ENCODE results near the gene LY6G5B.

Gene LY6G5B

GRCh38 chr6:31683591-31683990 lies 13.8 kb downstream of the LY6G5B start:
- no peak overlapping the region for H3K4me2 ChIP-seq (ENCODE audit: insufficient read depth, low read length)
- no peak overlapping the region for H2AFZ ChIP-seq (ENCODE audit: low read depth, low read length)
- H3K27ac ChIP-seq (ENCODE audit: low read length), result no peak overlapping the region
- no peaks in the 10 kb centered on the region for H4K20me1 ChIP-seq (ENCODE audit: insufficient read depth, low read length)
- no peak for TF ChIP-seq EZH2 (IDR thresholded peaks at IDR 0.05; ENCODE audit: borderline replicate concordance, low read depth, low read length, severe bottlenecking)
- TF ChIP-seq, protein P1, sequence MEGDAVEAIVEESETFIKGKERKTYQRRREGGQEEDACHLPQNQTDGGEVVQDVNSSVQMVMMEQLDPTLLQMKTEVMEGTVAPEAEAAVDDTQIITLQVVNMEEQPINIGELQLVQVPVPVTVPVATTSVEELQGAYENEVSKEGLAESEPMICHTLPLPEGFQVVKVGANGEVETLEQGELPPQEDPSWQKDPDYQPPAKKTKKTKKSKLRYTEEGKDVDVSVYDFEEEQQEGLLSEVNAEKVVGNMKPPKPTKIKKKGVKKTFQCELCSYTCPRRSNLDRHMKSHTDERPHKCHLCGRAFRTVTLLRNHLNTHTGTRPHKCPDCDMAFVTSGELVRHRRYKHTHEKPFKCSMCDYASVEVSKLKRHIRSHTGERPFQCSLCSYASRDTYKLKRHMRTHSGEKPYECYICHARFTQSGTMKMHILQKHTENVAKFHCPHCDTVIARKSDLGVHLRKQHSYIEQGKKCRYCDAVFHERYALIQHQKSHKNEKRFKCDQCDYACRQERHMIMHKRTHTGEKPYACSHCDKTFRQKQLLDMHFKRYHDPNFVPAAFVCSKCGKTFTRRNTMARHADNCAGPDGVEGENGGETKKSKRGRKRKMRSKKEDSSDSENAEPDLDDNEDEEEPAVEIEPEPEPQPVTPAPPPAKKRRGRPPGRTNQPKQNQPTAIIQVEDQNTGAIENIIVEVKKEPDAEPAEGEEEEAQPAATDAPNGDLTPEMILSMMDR (IDR thresholded peaks at IDR 0.05; ENCODE audit: borderline replicate concordance, extremely low read depth, low read length, poor library complexity, severe bottlenecking), result no peak
- no peaks in the 10 kb centered on the region for H3K27me3 ChIP-seq (ENCODE audit: insufficient read depth, low read length, poor library complexity)
- H3K9ac ChIP-seq (ENCODE audit: low read depth, low read length), result no peak overlapping the region
- peaks cover 30% of the 10 kb centered on the region for H3K36me3 ChIP-seq (ENCODE audit: insufficient read depth, low read length)
- H3K4me3 ChIP-seq (ENCODE audit: low read depth in 1 of 2, low read length in 2 of 2), result no peak overlapping the region
- H3K79me2 ChIP-seq (ENCODE audit: insufficient read depth, low read length), result no peaks in the 10 kb centered on the region
- H3K9me3 ChIP-seq (ENCODE audit: insufficient read depth, low read length, severe bottlenecking), result no peaks in the 10 kb centered on the region
- H3K4me1 ChIP-seq (ENCODE audit: insufficient read depth, low read length), result no peaks in the 10 kb centered on the region
- ATAC-seq (ENCODE audit: insufficient read depth, low read depth) (no peak), DNase-seq (no peak)

DNA sequence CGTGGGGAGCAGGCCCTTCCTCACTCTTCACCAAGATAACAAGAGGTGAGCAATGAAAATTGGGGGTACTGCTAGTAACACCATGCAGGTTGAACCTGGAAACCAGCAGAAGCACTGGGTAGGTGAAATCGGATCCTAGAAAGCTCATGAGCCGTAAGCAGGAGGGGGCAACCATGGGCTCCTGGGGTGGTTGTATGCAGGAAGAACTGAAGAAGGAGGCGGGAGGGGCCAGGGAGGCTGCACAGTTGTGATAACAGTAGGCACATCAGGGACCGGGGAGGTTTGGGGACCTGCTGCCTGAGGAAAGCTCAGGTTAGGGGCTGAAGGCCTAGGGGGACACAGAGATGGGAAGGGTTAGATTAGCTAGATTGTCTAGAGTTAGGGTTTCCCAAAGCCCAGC lies 16.7 kb downstream of the LY6G5B start:
- H3K4me1 ChIP-seq (ENCODE audit: insufficient read depth, low read length), result no peaks in the 10 kb centered on the region
- H3K4me2 ChIP-seq (ENCODE audit: insufficient read depth, low read length), result no peak overlapping the region
- ATAC-seq (ENCODE audit: insufficient read depth, low read depth), result no peak
- H3K27me3 ChIP-seq (ENCODE audit: insufficient read depth, low read length, poor library complexity), result no peaks in the 10 kb centered on the region
- H3K9me3 ChIP-seq (ENCODE audit: insufficient read depth, low read length, severe bottlenecking), result no peaks in the 10 kb centered on the region
- no peak overlapping the region for H2AFZ ChIP-seq (ENCODE audit: low read depth, low read length)
- H3K9ac ChIP-seq (ENCODE audit: low read depth, low read length), result no peak overlapping the region
- peaks cover 59% of the 10 kb centered on the region for H3K36me3 ChIP-seq (ENCODE audit: insufficient read depth, low read length)
- no peaks in the 10 kb centered on the region for H3K79me2 ChIP-seq (ENCODE audit: insufficient read depth, low read length)
- TF ChIP-seq, protein P1 (IDR thresholded peaks at IDR 0.05; ENCODE audit: borderline replicate concordance, extremely low read depth, low read length, poor library complexity, severe bottlenecking), result no peak
- no peak for TF ChIP-seq EZH2 (IDR thresholded peaks at IDR 0.05; ENCODE audit: borderline replicate concordance, low read depth, low read length, severe bottlenecking)
- no peak overlapping the region for H3K4me3 ChIP-seq (ENCODE audit: low read depth in 1 of 2, low read length in 2 of 2)
- no peak for DNase-seq
- H3K27ac ChIP-seq (ENCODE audit: low read length), result no peak overlapping the region
- H4K20me1 ChIP-seq (ENCODE audit: insufficient read depth, low read length), result no peaks in the 10 kb centered on the region

DNA sequence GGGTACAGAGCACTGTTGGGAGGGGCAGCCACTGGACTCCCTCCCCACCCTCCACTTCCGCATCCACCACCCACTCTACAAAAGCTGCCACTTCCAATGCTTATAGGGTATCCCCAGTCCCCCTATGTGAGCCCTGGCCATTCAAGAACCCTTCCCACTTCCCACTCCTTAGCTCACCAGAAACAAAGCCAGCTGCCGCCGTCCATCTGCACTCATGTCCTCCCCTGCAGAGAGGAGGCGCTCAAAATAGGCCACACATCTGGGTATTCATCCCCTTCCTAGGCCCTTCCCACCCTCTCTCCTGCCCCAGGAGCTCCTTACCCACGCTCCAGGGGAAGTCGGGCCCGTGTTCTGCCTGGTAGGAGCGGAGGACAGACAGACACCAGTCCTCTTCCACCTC lies 17.5 kb downstream of the LY6G5B start:
- Histone ChIP-seq H3K27ac (ENCODE audit: low read length) (no peak overlapping the region), H3K9ac (ENCODE audit: low read depth, low read length) (no peak overlapping the region)
- no peak for ATAC-seq (ENCODE audit: insufficient read depth, low read depth)

More for the DNA sequence above, 17.5 kb downstream of the LY6G5B start:
- H3K4me3 ChIP-seq (ENCODE audit: low read depth in 1 of 2, low read length in 2 of 2), result no peak overlapping the region
- H3K27me3 ChIP-seq (ENCODE audit: insufficient read depth, low read length, poor library complexity), result no peaks in the 10 kb centered on the region
- H4K20me1 ChIP-seq (ENCODE audit: insufficient read depth, low read length), result no peaks in the 10 kb centered on the region
- TF ChIP-seq, protein P1 (IDR thresholded peaks at IDR 0.05; ENCODE audit: borderline replicate concordance, extremely low read depth, low read length, poor library complexity, severe bottlenecking), result no peak
- TF ChIP-seq EZH2 (IDR thresholded peaks at IDR 0.05; ENCODE audit: borderline replicate concordance, low read depth, low read length, severe bottlenecking), result no peak
- DNase-seq, result no peak
- H3K4me1 ChIP-seq (ENCODE audit: insufficient read depth, low read length), result no peaks in the 10 kb centered on the region
- H3K9me3 ChIP-seq (ENCODE audit: insufficient read depth, low read length, severe bottlenecking), result no peaks in the 10 kb centered on the region
- no peak overlapping the region for H2AFZ ChIP-seq (ENCODE audit: low read depth, low read length)
- H3K36me3 ChIP-seq (ENCODE audit: insufficient read depth, low read length), result peaks cover 67% of the 10 kb centered on the region
- no peaks in the 10 kb centered on the region for H3K79me2 ChIP-seq (ENCODE audit: insufficient read depth, low read length)
- H3K4me2 ChIP-seq (ENCODE audit: insufficient read depth, low read length), result no peak overlapping the region

All from DND-41 (cell line).